ENCODE data around the gene GNAS.

- TF ChIP-seq POLR2A (IDR thresholded peaks at IDR 0.05) (no peak), CTCF (IDR thresholded peaks at IDR 0.05) (no peak)
Observed at GRCh38 chr20:58945965-58946631, 93.6 kb downstream of the GNAS start.
